SK-N-SH (cell line): ENCODE data around the gene PARP12. TPM values are rescaled to one million over a fixed set of nuclear protein-coding genes. Genes with fewer than 3 reads are reported as not detected.

Experiments used
- CTCF ChIA-PET: fragments of 300-600, 350-600 bp; formaldehyde crosslinking; extraction: SDS; loops from one replicate; lab custom pipeline; 2021; lab: Yijun Ruan, JAX
- POLR2A ChIA-PET: fragments of 350-600 bp; sonication (Branson Sonifier 250); formaldehyde crosslinking; extraction: SDS; loops from one replicate; lab custom pipeline; 2020; ENCODE audit warnings: antibody characterized with exemption, inconsistent platforms; lab: Yijun Ruan, JAX
- DNase-seq: peaks from one replicate; pipeline ENCODE4 v3.0.0; 2012
- H2AFZ ChIP-seq: fragments of 200-600 bp; sonication (generic); 2 replicates; pipeline ENCODE4 v1.8.1; 2016; ENCODE audit warnings: antibody characterized with exemption, mild to moderate bottlenecking, low read depth
- H3F3A ChIP-seq: fragments of 200-600 bp; sonication (generic); replicated peaks from 2 replicates; pipeline ENCODE3; 2016; ENCODE audit warnings: antibody characterized with exemption, mild to moderate bottlenecking; ENCODE audit not compliant: insufficient read depth
- H3K27ac ChIP-seq, 2 experiments: fragments of 200-500 bp in 1 of 2; fragments of 200-600 bp in 1 of 2; sonication (Bioruptor generic) in 1 of 2; sonication (generic), shearing (Covaris generic) in 1 of 2; 2 replicates each; pipeline versions ENCODE4 v1.5.1 to v1.6.1; 2014 to 2016; ENCODE audit warnings: low read depth in 2 of 2, inconsistent platforms in 1 of 2, low read length in 1 of 2, mild to moderate bottlenecking in 1 of 2, mixed read lengths in 1 of 2
- H3K27me3 ChIP-seq: fragments of 200-600 bp; sonication (generic), shearing (Covaris generic); 2 replicates; pipeline ENCODE4 v1.6.1; 2016; ENCODE audit warnings: mixed run types; ENCODE audit not compliant: insufficient read depth
- H3K36me3 ChIP-seq, 2 experiments: fragments of 200-500 bp in 1 of 2; fragments of 200-600 bp in 1 of 2; sonication (Bioruptor generic) in 1 of 2; sonication (generic) in 1 of 2; replicated peaks in 1 of 2; 2 replicates each; pipeline versions ENCODE3 to v1.5.1; 2014 to 2016; ENCODE audit warnings: low read length in 1 of 2, mild to moderate bottlenecking in 1 of 2; ENCODE audit not compliant: insufficient read depth in 2 of 2, control insufficient read depth in 1 of 2
- H3K4me1 ChIP-seq, 2 experiments: fragments of 200-500 bp in 1 of 2; fragments of 200-600 bp in 1 of 2; sonication (Bioruptor generic) in 1 of 2; sonication (generic), shearing (Covaris generic) in 1 of 2; 2 replicates each; pipeline versions ENCODE4 v1.5.1 to v1.6.1; 2014 to 2016; ENCODE audit warnings: low read depth in 1 of 2, low read length in 1 of 2, mixed run types in 1 of 2; ENCODE audit not compliant: insufficient read depth in 2 of 2, control insufficient read depth in 1 of 2
- H3K4me2 ChIP-seq: fragments of 200-600 bp; sonication (generic), shearing (Covaris generic); 2 replicates; pipeline ENCODE4 v1.6.1; 2017; ENCODE audit warnings: mixed run types
- H3K4me3 ChIP-seq, 2 experiments: fragments of 200-500 bp in 1 of 2; fragments of 200-600 bp in 1 of 2; sonication (Bioruptor generic) in 1 of 2; sonication (generic), shearing (Covaris generic) in 1 of 2; 2 replicates each; pipeline versions ENCODE4 v1.5.1 to v1.8.1; 2014 to 2016; ENCODE audit warnings: low read depth in 2 of 2, inconsistent platforms in 1 of 2, low read length in 1 of 2, mild to moderate bottlenecking in 1 of 2, mixed read lengths in 1 of 2, moderate library complexity in 1 of 2
- H3K79me2 ChIP-seq: fragments of 200-600 bp; sonication (generic); 2 replicates; pipeline ENCODE4 v1.8.1; 2017; ENCODE audit warnings: mild to moderate bottlenecking; ENCODE audit not compliant: insufficient read depth
- H3K9ac ChIP-seq: fragments of 200-600 bp; sonication (generic); 2 replicates; pipeline ENCODE4 v1.6.1; 2017; ENCODE audit warnings: mixed run types
- H3K9me2 ChIP-seq: fragments of 200-600 bp; sonication (generic); 2 replicates; pipeline ENCODE4 v1.6.1; 2017; ENCODE audit warnings: mixed run types
- H3K9me3 ChIP-seq: fragments of 200-600 bp; sonication (generic); 2 replicates; pipeline ENCODE4 v1.6.1; 2017; ENCODE audit warnings: mixed run types, mild to moderate bottlenecking, moderate library complexity
- H4K20me1 ChIP-seq: fragments of 200-600 bp; sonication (generic); 2 replicates; pipeline ENCODE4 v1.6.1; 2017; ENCODE audit warnings: mild to moderate bottlenecking, mixed run types; ENCODE audit not compliant: insufficient read depth
- CHD2 ChIP-seq: fragments of 150-350 bp; IDR thresholded peaks from 2 replicates; pipeline ENCODE4 v1.6.1; 2018; ENCODE audit warnings: low read length; ENCODE audit not compliant: partially characterized antibody
- EP300 ChIP-seq, 2 experiments: IDR thresholded peaks; 2 replicates each; pipeline versions ENCODE4 v1.4.0 to v1.6.1; 2012; ENCODE audit warnings: borderline replicate concordance in 1 of 2, low read depth in 1 of 2, low read length in 1 of 2
- EZH2phosphoT487 ChIP-seq: fragments of 200-600 bp; sonication (generic); IDR thresholded peaks from 2 replicates; pipeline ENCODE4 v1.6.1; 2017; ENCODE audit warnings: low read depth, mixed run types, mild to moderate bottlenecking, antibody characterized with exemption, moderate library complexity, borderline replicate concordance
- FOXJ3 ChIP-seq: sonication (generic); formaldehyde crosslinking; IDR thresholded peaks from 2 replicates; pipeline ENCODE4 v1.5.1; 2020; ENCODE audit warnings: mild to moderate bottlenecking, missing genetic modification reagents
- FOXM1 ChIP-seq: IDR thresholded peaks from 2 replicates; pipeline ENCODE4 v1.4.0; 2012; ENCODE audit warnings: low read depth, mild to moderate bottlenecking
- GATA2 ChIP-seq: sonication (generic); formaldehyde crosslinking; IDR thresholded peaks from 2 replicates; pipeline ENCODE4 v1.5.0; 2020; ENCODE audit warnings: mild to moderate bottlenecking, missing genetic modification reagents
- IRF3 ChIP-seq: fragments of 150-350 bp; IDR thresholded peaks from 2 replicates; pipeline ENCODE4 v1.6.1; 2016; ENCODE audit warnings: mild to moderate bottlenecking, low read depth, low read length
- JUND ChIP-seq: IDR thresholded peaks from 2 replicates; pipeline ENCODE4 v1.4.0; 2012
- MEF2A ChIP-seq: IDR thresholded peaks from 2 replicates; pipeline ENCODE4 v1.4.0; 2012; ENCODE audit warnings: low read depth, borderline replicate concordance
- NFIC ChIP-seq: IDR thresholded peaks from 2 replicates; pipeline ENCODE4 v1.4.0; 2012; ENCODE audit warnings: borderline replicate concordance
- PBX3 ChIP-seq: IDR thresholded peaks from 2 replicates; pipeline ENCODE4; 2012
- RAD21 ChIP-seq: IDR thresholded peaks from 2 replicates; pipeline ENCODE4 v1.6.1; 2012; ENCODE audit warnings: mild to moderate bottlenecking, low read length
- RCOR1 ChIP-seq: fragments of 150-350 bp; IDR thresholded peaks from 2 replicates; pipeline ENCODE4 v1.6.1; 2017; ENCODE audit warnings: antibody characterized with exemption, low read length
- RFX5 ChIP-seq: IDR thresholded peaks from 2 replicates; pipeline ENCODE4 v1.6.1; 2012; ENCODE audit warnings: mild to moderate bottlenecking, improper control_type of control experiment, low read length
- TAF1 ChIP-seq: IDR thresholded peaks from 2 replicates; pipeline ENCODE4 v1.6.1; 2012; ENCODE audit warnings: low read depth, mild to moderate bottlenecking, low read length, moderate library complexity, borderline replicate concordance
- TCF12 ChIP-seq: IDR thresholded peaks from 2 replicates; pipeline ENCODE4 v1.4.0; 2012
- USF1 ChIP-seq: IDR thresholded peaks from 2 replicates; pipeline ENCODE4 v1.4.0; 2012; ENCODE audit warnings: low read depth, borderline replicate concordance
- YY1 ChIP-seq: IDR thresholded peaks from 2 replicates; pipeline ENCODE4 v1.4.0; 2012; ENCODE audit warnings: low read depth, mild to moderate bottlenecking
- WGBS: methylation state at CpG from one replicate; pipeline ENCODE4 v1.1.6; 2017; ENCODE audit warnings: low lambda C conversion rate; 5-methylcytosine and 5-hydroxymethylcytosine counted together
- polyA plus RNA-seq, 3 experiments: library from polyadenylated mRNA; depleted of rRNA; stranded (reverse); fragments of >200 nt; gene quantifications; 2 replicates each; pipeline ENCODE4 v1.2.3, GENCODE V29; 2012

Gene PARP12
- polyA plus RNA-seq, 1 of the 3 experiments (the other 2 are of a cell fraction) = 17.7 TPM

GRCh38 chr7:140080919-140081318 lies 18.2 kb upstream of the PARP12 start:
- TF ChIP-seq GATA2 (CRISPR knock-in tag) (peak; percentile 94), JUND (no peak), NFIC (no peak), FOXJ3 (CRISPR knock-in tag) (peak; percentile 62; the same call in 1 of the 2 replicates), EP300 (IDR thresholded peaks at IDR 0.05; ENCODE audit: borderline replicate concordance in 1 of 2, low read depth in 1 of 2, low read length in 1 of 2) (peak in 1 of 2 experiments; percentile 69; a peak in 2 of 4 replicates), RFX5 (no peak), USF1 (no peak), TCF12 (no peak), EZH2phosphoT487 (no peak), RCOR1 (peak; percentile 38; the same call in 1 of the 2 replicates), YY1 (no peak), MEF2A (no peak), TAF1 (no peak), PBX3 (no peak), FOXM1 (no peak), CHD2 (peak; percentile 31), IRF3 (no peak), RAD21 (peak; percentile 40; the same call in 1 of the 2 replicates)
- H3K27ac ChIP-seq = peak overlapping the region in 1 of 2 experiments; percentile 73; a peak in 2 of 4 replicates
- H3K27me3 ChIP-seq = no peaks in the 10 kb centered on the region
- H3K36me3 ChIP-seq = no peaks in the 10 kb centered on the region
- H3K4me1 ChIP-seq = peaks cover 0 to 30% of the 10 kb centered on the region in 2 experiments; a peak in 2 of 4 replicates
- DNase-seq = peak; percentile 82
- H3K4me2 ChIP-seq = no peak overlapping the region
- no peak overlapping the region for H2AFZ ChIP-seq
- no peaks in the 10 kb centered on the region for H3K79me2 ChIP-seq
- WGBS = 27% methylated on average over 7 of the region's 7 CpGs
- H3K9ac ChIP-seq = no peak overlapping the region
- POLR2A ChIA-PET = interaction anchor here (1.3 kb wide), 1 partner anchor 18 kb away, joined by 4 read pairs; the partner anchor contains the start of gene PARP12
- no peaks in the 10 kb centered on the region for H3K9me3 ChIP-seq
- H3K4me3 ChIP-seq = no peak overlapping the region
- H3F3A ChIP-seq = peaks cover 4% of the 10 kb centered on the region
- no peaks in the 10 kb centered on the region for H3K9me2 ChIP-seq
- H4K20me1 ChIP-seq = no peaks in the 10 kb centered on the region
- CTCF ChIA-PET = interaction anchor here (0.6 kb wide), 1 partner anchor 527 kb away, joined by 3 read pairs; no protein-coding TSS in a partner anchor
